Mucosa of rectum (tissue), 2 donors: ENCODE data around the gene ZNF648.
A peak's percentile ranks its signal among the peaks of the same experiment; 100 is the strongest.
"Not testable (repeated sequence)": the region's sequence is repeated elsewhere in the genome, so short reads cannot be mapped to it uniquely, and the experiment has no call there.

Experiments used
- H3K27ac ChIP-seq, 2 donors: one replicate each; pipeline ENCODE4 v1.7.0; 2013; ENCODE audit warnings: inconsistent platforms in 2 of 2, low read depth in 2 of 2, low read length in 2 of 2
- H3K27me3 ChIP-seq, 2 donors: one replicate each; pipeline ENCODE4 v1.7.0; 2013; ENCODE audit warnings: low read length in 2 of 2; ENCODE audit not compliant: control insufficient read depth in 2 of 2, insufficient read depth in 2 of 2
- H3K36me3 ChIP-seq, 2 donors: one replicate each; pipeline ENCODE4 v1.7.0; 2013; ENCODE audit warnings: low read length in 2 of 2; ENCODE audit not compliant: control insufficient read depth in 2 of 2, insufficient read depth in 2 of 2
- H3K4me1 ChIP-seq, 2 donors: one replicate each; pipeline ENCODE4 v1.7.0; 2013; ENCODE audit warnings: low read length in 2 of 2, mild to moderate bottlenecking in 1 of 2; ENCODE audit not compliant: control insufficient read depth in 2 of 2, insufficient read depth in 2 of 2
- H3K4me3 ChIP-seq, 2 donors: one replicate each; pipeline ENCODE4 v1.7.0; 2013; ENCODE audit warnings: low read length in 2 of 2
- H3K9ac ChIP-seq, 2 donors: one replicate each; pipeline ENCODE4 v1.7.0; 2013; ENCODE audit warnings: low read length in 2 of 2, low read depth in 1 of 2, mild to moderate bottlenecking in 1 of 2
- H3K9me3 ChIP-seq, 2 donors: one replicate each; pipeline ENCODE4 v1.7.0; 2013; ENCODE audit warnings: low read length in 2 of 2; ENCODE audit not compliant: control insufficient read depth in 2 of 2
- donor health status: healthy.
- donor health status: Normal muscosa, but diverticular disease.

The ZNF648 gene

DNA sequence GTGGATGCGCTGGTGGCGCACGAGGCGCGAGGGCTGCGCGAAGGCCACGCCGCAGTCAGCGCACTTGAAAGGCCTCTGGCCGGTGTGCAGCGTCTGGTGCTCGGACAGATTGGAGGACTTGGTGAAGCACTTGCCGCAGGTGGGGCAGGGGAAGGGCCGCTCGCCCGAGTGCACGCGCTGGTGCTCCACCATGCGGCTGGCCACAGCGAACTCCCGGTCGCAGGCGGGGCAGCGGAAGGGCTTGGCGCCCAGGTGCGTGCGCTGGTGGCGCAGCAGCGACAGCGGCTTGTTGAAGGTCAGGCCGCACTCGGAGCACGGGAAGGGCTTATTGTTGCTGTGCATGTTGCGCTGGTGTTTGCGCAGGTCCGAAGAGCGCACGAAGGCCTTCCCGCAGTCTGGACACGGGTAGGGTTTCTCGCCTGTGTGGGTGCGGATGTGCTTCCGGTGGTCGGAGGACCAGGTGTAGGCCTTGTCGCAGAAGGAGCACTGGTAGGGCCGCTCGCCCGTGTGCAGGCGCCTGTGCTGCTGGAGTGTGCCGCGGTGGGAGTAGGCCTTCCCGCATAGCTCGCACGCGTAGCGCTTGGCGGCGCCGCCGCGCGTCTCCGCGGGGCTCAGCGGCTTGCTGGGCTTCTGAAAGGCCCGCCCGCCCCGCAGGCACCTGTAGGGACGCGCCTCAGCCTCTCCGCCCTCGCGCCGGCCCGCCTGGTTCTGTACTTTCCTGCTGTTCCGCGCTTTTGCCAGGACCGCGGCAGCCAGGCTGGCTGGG lies 4.7 kb downstream of the ZNF648 start:
- Histone ChIP-seq H3K27me3 (peaks cover 0 to 5% of the 10 kb centered on the region in 2 donors), H3K4me1 (no peaks in the 10 kb centered on the region), H3K9me3 (no peaks in the 10 kb centered on the region), H3K4me3 (peak overlapping the region; percentile 26 to 30), H3K27ac (no peak overlapping the region), H3K9ac (no peak overlapping the region), H3K36me3 (no peaks in the 10 kb centered on the region)

DNA sequence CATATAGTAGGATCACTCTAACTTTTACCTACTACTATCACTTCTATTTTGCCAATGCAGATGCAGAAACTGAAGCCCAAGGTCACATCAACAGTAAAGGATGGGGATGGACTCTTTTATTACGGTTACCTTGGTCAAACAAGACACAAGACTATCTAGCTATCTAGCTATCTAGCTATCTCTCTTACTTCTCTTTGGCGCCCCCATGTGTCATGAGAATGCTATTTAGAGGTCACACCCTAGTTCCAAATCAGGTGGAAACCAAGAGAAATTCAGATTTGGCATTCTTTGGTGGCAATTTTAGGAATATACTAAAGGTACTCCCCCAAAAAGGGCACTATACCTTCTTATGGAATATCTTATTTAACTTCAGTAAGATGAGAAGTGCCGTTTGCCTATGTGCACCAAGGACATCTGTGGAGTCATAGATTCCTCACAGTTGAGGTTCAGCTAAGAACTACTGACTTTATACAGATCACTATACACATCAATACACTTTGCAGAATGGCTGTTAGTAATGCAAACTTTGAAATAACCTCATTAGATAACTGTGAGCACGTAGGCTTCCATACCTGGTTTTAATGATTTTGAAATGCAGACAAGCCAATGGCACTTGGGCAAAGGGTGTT lies 6.7 kb downstream of the ZNF648 start:
- H3K27ac ChIP-seq: no peak overlapping the region
- H3K4me1 ChIP-seq: no peaks in the 10 kb centered on the region
- peaks cover 0 to 5% of the 10 kb centered on the region in 2 donors for H3K27me3 ChIP-seq
- H3K9me3 ChIP-seq: no peaks in the 10 kb centered on the region
- no peak overlapping the region for H3K9ac ChIP-seq
- H3K36me3 ChIP-seq: no peaks in the 10 kb centered on the region
- H3K4me3 ChIP-seq: no peak overlapping the region

DNA sequence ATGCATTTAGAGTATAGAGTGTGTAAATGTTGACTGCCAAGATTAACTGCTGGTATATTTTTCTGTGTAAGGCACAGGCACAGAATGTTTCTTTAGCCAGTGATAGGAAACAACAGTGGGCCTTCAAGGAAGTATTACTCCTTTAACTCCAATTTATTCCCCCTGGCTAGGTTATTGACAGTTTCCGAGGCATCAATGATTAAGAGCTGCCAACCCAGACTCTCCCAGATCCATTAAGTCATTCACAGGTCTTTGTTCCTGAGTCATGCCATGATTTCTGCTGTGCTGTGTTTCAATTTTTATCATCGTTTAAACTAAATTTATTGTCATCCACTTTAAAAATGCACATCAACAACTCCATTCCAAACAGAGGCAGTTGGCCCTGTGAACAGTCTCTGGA lies 9.2 kb downstream of the ZNF648 start:
- H3K4me3 ChIP-seq: no peak overlapping the region
- H3K4me1 ChIP-seq: no peaks in the 10 kb centered on the region
- H3K36me3 ChIP-seq: no peaks in the 10 kb centered on the region
- no peaks in the 10 kb centered on the region for H3K9me3 ChIP-seq
- H3K27ac ChIP-seq: no peak overlapping the region
- H3K9ac ChIP-seq: no peak overlapping the region
- no peaks in the 10 kb centered on the region for H3K27me3 ChIP-seq

DNA sequence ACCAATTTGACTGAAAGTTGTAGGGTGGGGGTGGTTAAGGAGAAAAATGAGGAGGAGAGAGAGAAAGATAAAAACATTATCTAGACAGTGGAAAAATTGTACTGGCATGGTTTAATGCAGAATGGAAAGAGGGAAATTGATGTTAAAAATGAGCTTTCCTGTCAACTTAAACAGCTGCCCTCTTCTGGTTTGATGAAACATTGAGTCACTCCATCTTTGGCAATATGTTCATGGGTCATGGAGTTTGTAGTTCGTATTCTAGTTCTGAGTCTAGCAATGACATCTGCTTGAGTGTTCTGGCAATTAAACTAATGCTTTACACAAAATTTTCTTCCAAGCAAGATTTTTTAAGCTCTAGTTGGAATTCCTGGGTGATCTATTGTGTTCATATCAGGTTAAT lies 9.6 kb downstream of the ZNF648 start:
- Histone ChIP-seq H3K27ac (no peak overlapping the region), H3K9me3 (no peaks in the 10 kb centered on the region), H3K9ac (no peak overlapping the region), H3K4me3 (no peak overlapping the region), H3K4me1 (no peaks in the 10 kb centered on the region), H3K27me3 (no peaks in the 10 kb centered on the region), H3K36me3 (no peaks in the 10 kb centered on the region)

DNA sequence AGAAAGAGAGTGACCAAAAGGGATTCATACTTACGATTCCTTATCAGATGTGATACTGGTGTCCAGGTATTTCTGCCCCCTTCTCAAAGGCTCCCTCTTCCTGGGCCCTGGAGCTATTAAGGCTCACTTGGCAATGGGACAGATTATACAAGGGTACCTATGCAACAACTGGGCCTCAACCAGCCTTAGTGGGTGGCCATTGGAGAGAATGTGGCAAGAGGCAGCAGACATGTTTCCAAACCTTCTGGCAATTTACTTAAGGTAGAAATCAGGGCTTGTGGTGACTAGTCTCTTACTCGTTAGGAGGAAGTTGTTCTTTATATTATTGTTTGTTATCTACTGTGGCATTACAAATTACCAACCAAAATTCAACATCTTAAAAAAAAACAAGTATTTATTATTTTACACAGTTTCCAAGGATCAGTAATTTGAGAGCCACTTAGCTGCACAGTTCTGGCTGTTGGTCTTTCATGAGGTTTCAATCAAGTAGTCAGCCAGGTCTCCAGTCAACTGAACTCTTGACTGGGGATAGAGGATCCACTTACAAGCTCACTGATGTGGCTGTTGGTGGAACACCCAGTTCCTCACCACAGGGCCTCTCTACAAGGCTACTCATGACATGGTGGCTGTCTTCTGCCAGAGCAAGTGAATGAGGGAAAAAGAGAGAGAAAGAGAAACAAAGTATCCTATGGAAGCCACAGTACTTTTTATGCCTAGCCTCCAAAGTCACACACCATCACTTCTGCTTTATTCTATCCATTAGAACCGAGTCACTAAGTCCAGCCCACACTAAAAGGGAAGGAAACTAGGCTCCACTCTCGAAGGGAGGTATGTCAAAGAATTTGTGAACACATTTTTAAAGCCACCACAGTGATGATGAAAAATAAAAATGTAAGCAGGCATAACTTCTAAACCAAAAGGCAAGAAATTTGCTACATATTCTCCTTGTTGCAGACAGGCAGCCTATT lies 10.7 kb downstream of the ZNF648 start:
- H3K4me1 ChIP-seq: no peaks in the 10 kb centered on the region
- no peaks in the 10 kb centered on the region for H3K36me3 ChIP-seq
- H3K27ac ChIP-seq: no peak overlapping the region
- H3K4me3 ChIP-seq: no peak overlapping the region
- H3K9me3 ChIP-seq: no peaks in the 10 kb centered on the region
- no peak overlapping the region for H3K9ac ChIP-seq
- no peaks in the 10 kb centered on the region for H3K27me3 ChIP-seq

DNA sequence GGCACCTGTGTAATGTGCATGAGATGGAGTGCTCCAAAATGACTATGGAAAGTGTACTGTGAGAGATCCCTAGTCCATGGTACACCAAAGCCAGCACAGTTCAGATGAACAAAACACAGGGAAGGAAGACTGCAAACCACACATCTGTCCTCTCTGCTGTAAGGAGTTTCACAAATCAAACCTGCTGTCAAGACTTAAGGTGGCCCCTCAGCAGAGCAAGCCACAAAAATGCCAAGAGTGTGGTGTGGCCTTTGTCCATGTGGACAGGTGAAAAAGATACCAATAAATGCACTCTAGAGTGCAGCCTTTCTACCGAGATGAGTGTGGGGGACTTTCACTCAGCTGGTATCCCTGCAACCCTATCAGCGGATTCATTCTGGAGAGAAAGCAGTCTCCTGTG lies 12.9 kb downstream of the ZNF648 start:
- H3K36me3 ChIP-seq: no peaks in the 10 kb centered on the region

DNA sequence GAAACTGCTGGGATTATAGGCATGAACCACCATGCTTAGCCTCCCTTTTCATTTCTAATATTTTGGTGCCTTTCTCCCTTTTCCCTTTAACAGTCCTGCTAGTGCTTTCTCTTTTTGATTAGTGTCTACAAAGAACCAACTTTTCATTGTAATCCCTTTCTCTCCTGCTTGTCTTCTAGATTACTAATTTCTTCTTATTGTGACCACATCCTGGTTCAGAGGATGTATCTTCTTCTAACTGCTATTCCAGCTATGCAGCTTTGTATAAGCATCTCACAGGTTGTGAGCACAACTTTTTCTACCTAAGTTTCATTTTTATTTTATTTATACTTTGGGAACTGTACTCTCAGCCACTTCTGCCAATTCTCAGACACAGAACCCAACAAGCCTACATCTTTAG lies 14.7 kb downstream of the ZNF648 start:
- no peaks in the 10 kb centered on the region for H3K27me3 ChIP-seq
- H3K4me3 ChIP-seq: no peak overlapping the region
- no peaks in the 10 kb centered on the region for H3K9me3 ChIP-seq

More for the DNA sequence above, 12.9 kb downstream of the ZNF648 start:
- H3K27me3 ChIP-seq: no peaks in the 10 kb centered on the region
- no peaks in the 10 kb centered on the region for H3K4me1 ChIP-seq
- H3K27ac ChIP-seq: no peak overlapping the region
- H3K9ac ChIP-seq: no peak overlapping the region
- H3K9me3 ChIP-seq: no peaks in the 10 kb centered on the region
- no peak overlapping the region for H3K4me3 ChIP-seq

DNA sequence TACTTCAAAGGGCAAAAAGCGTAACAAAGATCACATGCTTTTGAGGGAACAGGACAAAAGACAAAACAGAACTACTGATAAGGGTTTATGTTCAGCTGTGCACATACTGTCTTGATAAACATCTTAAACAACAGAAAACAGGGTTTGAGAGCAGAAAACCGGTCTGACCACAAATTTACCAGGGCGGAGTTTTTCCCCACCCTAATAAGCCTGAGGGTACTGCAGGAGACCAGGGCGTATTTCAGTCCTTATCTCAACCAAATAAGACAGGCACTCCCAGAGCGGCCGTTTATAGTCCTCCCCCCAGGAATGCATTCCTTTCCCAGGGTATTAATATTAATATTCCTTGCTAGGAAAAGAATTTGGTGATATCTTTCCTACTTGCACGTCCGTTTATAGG lies 16.0 kb downstream of the ZNF648 start:
- H3K27me3 ChIP-seq, H3K36me3 ChIP-seq, H3K9ac ChIP-seq, H3K4me1 ChIP-seq, H3K27ac ChIP-seq, H3K9me3 ChIP-seq, H3K4me3 ChIP-seq: not testable (repeated sequence)

More for the DNA sequence above, 14.7 kb downstream of the ZNF648 start:
- no peak overlapping the region for H3K9ac ChIP-seq
- H3K4me1 ChIP-seq: no peaks in the 10 kb centered on the region
- H3K36me3 ChIP-seq: no peaks in the 10 kb centered on the region
- no peak overlapping the region for H3K27ac ChIP-seq

DNA sequence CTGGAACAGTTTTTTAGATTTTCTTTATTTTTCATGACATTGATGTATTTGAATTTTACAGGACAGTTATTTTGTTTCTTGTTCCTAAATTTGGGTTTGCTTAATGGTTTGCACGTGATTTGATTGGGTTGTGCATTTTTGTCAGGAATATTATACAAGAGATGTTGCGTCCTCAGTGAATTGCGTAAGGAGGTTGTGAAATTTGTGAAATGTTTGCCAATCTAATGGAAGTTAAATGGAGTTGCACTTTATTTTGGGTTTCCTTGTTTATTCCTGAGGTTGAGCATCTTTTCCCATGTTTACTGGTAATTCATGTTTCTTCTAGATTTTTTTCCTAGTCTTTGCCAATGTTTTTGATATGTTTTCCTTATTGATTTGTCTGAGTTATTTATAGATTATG lies 19.9 kb downstream of the ZNF648 start:
- no peaks in the 10 kb centered on the region for H3K27me3 ChIP-seq
- no peaks in the 10 kb centered on the region for H3K36me3 ChIP-seq
- H3K27ac ChIP-seq: no peak overlapping the region
- no peaks in the 10 kb centered on the region for H3K9me3 ChIP-seq
- no peak overlapping the region for H3K4me3 ChIP-seq
- no peaks in the 10 kb centered on the region for H3K4me1 ChIP-seq
- no peak overlapping the region for H3K9ac ChIP-seq

DNA sequence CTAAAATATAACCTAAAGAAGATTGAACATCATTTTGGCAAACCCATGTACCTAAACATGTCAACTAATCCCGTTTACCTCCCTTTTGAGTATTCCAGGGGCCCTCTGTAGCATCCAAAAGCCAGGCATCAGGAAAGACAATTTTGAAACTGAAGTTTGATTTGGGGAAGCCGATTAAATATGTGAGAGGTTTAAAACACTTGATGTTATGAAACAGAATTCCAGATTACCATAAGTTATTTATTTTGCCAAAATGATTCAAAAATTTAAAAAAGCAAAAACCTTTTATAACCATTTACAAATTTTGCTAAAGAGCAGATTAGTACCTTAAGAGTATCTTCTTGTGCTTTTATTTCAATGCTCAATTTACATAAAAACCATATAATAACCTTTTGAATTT lies 23.3 kb downstream of the ZNF648 start:
- H3K36me3 ChIP-seq: no peaks in the 10 kb centered on the region
- H3K4me1 ChIP-seq: no peaks in the 10 kb centered on the region
- no peak overlapping the region for H3K9ac ChIP-seq
- no peak overlapping the region for H3K4me3 ChIP-seq
- no peak overlapping the region for H3K27ac ChIP-seq
- no peaks in the 10 kb centered on the region for H3K9me3 ChIP-seq
- H3K27me3 ChIP-seq: no peaks in the 10 kb centered on the region
